CD1c-positive myeloid dendritic cell (primary cell): ENCODE measurements around the gene KRTAP10-1.

Source experiments
- DNase-seq: peaks from one replicate; pipeline ENCODE4 v3.0.0-alpha.2; 2016; ENCODE audit errors: extremely low spot score

Gene KRTAP10-1

DNA sequence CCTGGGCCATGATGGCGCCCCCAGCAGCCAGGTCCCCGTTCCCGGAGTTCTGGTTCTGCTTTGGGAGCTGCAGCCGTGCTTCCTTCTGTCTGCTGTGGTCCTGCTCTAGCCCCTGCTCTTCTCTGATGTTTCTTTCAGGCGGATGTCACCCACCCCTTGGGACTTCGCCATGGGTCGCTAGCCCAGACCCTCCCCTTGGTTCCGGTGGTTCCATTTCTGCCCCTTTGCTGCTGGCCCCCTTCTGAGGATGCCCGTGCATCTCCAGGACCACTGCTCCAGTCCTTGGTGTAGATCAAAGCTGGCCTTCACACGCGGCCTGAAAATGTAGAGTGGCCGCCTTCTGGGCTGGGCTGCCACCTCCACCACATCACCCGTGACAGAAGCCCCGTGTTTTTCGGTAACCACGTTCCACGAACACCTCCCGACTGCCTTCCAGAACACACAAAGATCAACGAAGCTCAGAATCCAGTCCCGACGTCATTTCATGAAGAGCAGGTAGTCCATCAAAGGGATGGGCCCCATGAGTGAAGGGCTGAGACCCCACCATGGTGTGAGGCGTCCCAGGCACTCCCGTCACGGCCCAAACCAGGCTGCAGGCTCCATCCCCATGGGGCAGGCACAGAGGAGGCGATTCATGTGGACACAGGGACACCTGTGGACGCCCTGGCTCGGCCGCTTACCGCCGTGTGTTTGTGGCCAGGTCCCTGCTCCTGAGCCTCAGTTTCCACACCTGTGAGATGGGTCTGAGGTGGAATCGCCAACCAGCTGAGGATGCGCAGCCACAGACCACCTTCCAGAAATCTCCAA lies 24.4 kb downstream of the KRTAP10-1 start:
- DNase-seq: no peak

DNA sequence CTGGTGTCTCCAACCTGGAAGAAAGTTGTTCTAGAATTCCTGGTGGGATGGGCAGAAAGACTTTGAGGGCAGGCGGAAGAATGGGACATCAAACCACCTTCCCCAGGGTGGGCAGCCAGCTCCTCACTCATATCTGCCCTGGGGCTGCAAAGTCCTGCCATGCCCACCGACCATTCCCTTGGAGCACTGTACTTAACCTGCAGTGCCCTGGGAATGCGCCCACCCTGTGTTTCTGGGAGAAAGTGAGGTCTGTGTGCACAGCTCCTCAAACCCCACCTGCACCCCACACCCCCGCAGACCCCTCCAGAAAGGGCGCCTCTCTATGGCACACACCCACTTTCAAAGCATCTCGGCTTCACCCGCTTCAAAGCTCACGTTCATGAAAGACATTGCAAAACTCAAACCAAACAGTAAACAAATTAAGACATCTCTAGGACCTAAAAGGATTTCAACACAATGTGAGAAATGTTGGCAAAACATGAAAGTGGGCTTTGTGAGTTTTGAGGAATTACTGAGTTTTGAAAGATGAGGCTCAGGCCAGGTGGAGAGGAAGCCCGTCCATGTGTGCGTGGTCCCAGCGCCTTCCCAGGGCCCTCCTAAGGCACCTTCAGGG lies 25.1 kb downstream of the KRTAP10-1 start:
- no peak for DNase-seq

- no peak for DNase-seq
These were observed 25.8 kb downstream of the KRTAP10-1 start for GRCh38 chr21:44514218-44514520.

GRCh38 chr21:44513389-44514217 lies 26.4 kb downstream of the KRTAP10-1 start:
- no peak for DNase-seq

DNA sequence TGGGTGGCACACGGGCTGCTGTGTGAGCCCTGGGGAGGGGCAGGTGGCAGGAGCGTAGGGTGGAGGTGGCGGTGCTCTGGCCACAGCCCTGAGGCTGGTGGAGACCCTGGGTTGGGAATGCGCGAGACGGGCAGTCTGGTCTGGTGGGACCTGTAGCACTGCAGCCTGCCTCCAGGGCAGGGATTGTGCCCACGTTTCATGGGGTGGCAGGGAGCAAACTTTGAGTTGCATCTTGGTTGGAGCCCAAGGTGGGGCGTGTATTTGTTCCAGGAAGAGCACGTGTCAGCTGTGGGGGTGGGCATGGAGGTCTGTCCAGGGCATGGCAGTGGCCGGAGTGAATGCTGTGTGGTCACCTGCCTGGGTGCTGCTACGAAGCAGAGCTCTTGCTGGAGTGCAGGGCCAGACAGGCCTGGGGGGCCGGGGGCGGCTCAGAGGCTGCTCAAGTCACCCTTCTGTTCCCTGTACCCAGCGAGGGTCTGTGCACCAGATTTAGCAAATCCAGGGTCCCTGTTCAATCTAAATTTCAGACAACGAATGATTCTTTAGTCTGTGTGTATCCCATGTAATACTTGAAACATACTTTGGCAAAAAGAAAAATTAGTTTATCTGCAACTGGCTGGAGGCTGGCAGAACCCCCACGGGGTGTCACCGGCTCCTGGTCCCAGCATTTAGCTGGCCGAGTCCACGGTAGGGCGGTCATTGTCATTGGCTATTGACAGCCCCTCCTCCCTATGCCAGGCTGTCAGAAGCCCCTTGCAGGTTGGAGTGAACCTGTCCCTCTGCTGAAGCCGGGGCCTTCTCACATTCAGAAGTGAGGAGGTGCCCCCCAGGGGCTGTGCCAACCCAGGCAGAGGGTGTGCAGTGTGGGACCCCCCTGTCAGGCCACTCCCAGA lies 27.3 kb downstream of the KRTAP10-1 start:
- no peak for DNase-seq

DNA sequence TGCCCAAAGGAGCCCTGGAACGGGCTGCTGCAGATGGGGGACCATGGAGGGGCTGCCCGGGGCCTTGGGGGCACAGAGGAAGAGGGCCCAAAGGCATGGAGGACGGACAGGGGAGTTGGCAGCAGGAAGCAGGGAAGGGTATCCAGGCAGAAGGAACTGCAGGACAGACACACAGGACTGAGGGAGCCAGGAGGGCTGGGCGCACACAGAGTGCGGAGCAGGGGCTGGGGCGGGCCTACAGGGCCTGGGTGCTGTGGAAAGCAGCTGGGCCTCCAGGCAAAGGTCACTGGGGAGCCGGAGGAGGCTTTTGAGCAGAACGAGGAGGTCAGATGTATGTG lies 28.1 kb downstream of the KRTAP10-1 start:
- no peak for DNase-seq

DNA sequence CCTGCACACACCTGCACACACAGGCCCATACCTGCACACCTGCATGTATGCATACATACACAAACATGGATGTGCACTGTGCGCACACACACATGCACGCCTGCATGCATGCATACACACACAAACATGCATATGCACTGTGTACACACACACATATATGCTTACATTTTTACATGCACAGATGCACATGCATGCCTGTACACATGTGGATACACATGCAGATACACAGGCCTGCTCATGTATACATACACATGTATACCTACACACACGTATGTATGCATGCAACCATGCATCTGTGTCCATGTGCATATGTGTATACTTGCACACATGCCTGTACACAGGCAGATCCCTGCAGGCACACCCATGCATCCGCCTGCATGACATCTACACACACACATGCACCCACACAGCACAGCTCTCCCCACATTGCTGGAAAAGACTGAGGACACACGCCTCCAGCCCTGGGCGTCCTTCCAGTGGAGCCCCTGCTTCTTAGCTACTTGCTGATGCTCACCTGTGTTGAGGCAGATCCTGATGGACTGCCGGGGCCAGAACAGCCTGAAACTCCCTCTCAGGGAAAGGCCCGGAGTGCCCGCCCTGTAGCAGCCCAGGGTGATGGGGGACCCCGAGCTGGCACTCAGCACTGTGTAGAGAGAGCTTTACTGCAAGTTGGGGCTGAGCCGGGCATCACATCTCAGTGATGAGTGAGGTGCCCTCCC lies 28.6 kb downstream of the KRTAP10-1 start:
- no peak for DNase-seq

- peak; percentile 58 for DNase-seq
These were observed 29.3 kb downstream of the KRTAP10-1 start for GRCh38 chr21:44510508-44511218.

- no peak for DNase-seq
These were observed 29.9 kb downstream of the KRTAP10-1 start for GRCh38 chr21:44510109-44510507.

- DNase-seq: no peak
These were observed 30.5 kb downstream of the KRTAP10-1 start for GRCh38 chr21:44509539-44509938.

GRCh38 chr21:44508711-44509445 lies 31.1 kb downstream of the KRTAP10-1 start:
- DNase-seq: no peak

DNA sequence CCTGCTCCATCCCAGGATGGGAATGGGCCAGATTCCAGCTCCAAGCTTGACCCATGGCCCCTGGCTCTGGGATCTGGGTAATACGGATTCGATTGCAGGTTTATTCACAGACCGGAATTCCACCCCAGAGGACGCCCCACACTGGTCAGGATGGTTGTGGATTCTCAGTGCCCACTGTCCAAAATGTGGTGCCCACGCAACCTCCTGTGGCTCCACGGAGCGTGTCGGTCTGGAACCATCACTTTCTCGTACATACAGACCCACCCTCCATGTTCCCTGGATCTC lies 31.6 kb downstream of the KRTAP10-1 start:
- no peak for DNase-seq

DNA sequence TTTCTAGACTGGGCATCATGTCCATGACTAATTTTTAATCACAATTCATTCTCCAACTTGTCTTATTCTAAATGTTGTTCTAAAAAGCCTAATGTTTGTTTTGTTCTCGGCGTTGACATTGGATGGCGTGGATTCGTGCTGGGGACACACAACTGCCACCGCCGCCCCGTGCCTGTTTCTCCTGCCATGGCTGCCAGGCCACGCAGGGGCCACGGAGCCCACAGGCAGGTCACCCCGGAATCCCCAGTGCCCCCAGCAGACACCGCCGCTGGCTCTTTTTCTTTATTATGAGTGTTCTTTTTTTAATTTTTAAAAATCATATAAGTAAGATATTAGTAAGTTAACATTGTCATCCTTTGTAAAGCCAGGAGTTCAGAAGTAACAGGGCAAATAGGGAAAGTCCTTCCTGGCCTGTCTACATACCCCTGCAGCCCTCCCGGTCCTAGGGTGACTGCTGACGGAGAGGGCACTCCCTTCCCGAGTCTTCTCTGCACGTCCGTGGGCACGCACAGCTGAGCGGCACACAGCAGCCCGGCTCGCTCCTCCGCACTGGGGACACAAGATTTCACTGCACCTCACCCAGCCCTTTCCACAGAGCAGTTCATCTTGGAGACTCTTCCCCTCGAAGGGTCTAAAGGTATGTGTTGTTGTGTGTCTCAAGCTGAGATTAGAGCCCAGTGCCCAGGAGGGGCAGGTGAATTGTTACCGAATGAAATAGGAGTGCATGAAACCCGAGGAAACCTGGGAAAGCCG lies 32.1 kb downstream of the KRTAP10-1 start:
- no peak for DNase-seq

GRCh38 chr21:44506279-44507255 lies 33.4 kb downstream of the KRTAP10-1 start:
- no peak for DNase-seq

GRCh38 chr21:44505673-44506278 lies 34.2 kb downstream of the KRTAP10-1 start:
- DNase-seq: no peak

GRCh38 chr21:44503901-44504399 lies 36.0 kb downstream of the KRTAP10-1 start:
- DNase-seq: peak; percentile 51
